ENCODE measurements around the gene RNF19B. TPM values are rescaled to one million over a fixed set of nuclear protein-coding genes. Genes with fewer than 3 reads are reported as not detected.

RNF19B gene
- total RNA-seq, 1 donor from 2014 or later = 14.2 TPM

DNA sequence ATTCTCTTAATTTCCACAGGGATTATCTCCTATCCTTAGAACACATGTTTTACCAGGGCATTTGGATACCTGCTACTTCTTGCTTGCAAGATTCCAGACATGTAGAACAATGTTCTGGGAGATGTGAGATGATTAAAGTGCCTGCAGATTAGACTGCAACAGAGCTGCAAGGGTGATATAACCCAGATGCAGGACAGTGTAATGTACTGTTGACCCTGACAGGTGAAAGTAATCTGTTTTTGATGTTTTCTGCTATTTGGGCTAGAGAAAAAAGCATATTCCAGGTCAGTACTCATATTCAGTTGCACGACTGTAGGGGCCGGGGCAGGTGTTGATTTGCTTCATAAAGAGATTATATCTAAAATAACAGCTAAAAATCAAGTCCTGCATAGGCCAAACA, 36.3 kb downstream of the RNF19B start:
- TF ChIP-seq EZH2 (IDR thresholded peaks at IDR 0.05) (no peak), EZH2phosphoT487 (IDR thresholded peaks at IDR 0.05) (no peak)
- DNase-seq (ENCODE audit: low spot score) = no peak
- Histone ChIP-seq H3F3A (ENCODE audit: low read depth) (peaks cover 4% of the 10 kb centered on the region), H3K4me1 (no peaks in the 10 kb centered on the region), H3K9ac (no peak overlapping the region), H3K79me2 (ENCODE audit: low read depth) (no peaks in the 10 kb centered on the region), H3K36me3 (no peaks in the 10 kb centered on the region), H3K4me2 (no peak overlapping the region), H3K9me3 (ENCODE audit: low read depth) (no peaks in the 10 kb centered on the region), H3K27ac (no peak overlapping the region), H4K20me1 (ENCODE audit: low read depth) (no peaks in the 10 kb centered on the region), H2AFZ (replicated peaks) (no peak overlapping the region), H3K4me3 (no peak overlapping the region), H3K27me3 (peaks cover 58% of the 10 kb centered on the region)
- peaks cover 16% of the 10 kb centered on the region for H3K27me3 Mint-ChIP-seq (ENCODE audit: insufficient read depth, low read depth)
- H3K9me3 Mint-ChIP-seq = no peaks in the 10 kb centered on the region
- no peak overlapping the region for H3K27ac Mint-ChIP-seq
- peaks cover 26% of the 10 kb centered on the region for H3K4me1 Mint-ChIP-seq
- no peaks in the 10 kb centered on the region for H3K36me3 Mint-ChIP-seq
- H3K4me3 Mint-ChIP-seq = no peak overlapping the region

- Histone ChIP-seq H3K4me2 (no peak overlapping the region), H3K27me3 (peaks cover 66% of the 10 kb centered on the region), H2AFZ (replicated peaks) (no peak overlapping the region), H3K9me3 (ENCODE audit: low read depth) (no peaks in the 10 kb centered on the region), H3K27ac (no peak overlapping the region), H3K4me1 (no peaks in the 10 kb centered on the region), H4K20me1 (ENCODE audit: low read depth) (no peaks in the 10 kb centered on the region), H3F3A (ENCODE audit: low read depth) (peaks cover 4% of the 10 kb centered on the region), H3K9ac (no peak overlapping the region), H3K79me2 (ENCODE audit: low read depth) (no peaks in the 10 kb centered on the region), H3K4me3 (no peak overlapping the region), H3K36me3 (no peaks in the 10 kb centered on the region)
- Mint-ChIP-seq H3K4me3 (no peak overlapping the region), H3K9me3 (no peaks in the 10 kb centered on the region), H3K36me3 (no peaks in the 10 kb centered on the region), H3K27ac (no peak overlapping the region), H3K4me1 (peaks cover 26% of the 10 kb centered on the region), H3K27me3 (ENCODE audit: insufficient read depth, low read depth) (peaks cover 16% of the 10 kb centered on the region)
- TF ChIP-seq EZH2phosphoT487 (IDR thresholded peaks at IDR 0.05) (no peak), CTCF (IDR thresholded peaks at IDR 0.05) (no peak), EZH2 (IDR thresholded peaks at IDR 0.05) (no peak)
- no peak for DNase-seq (ENCODE audit: low spot score)
Observed at GRCh38 chr1:32927441-32927840, 37.2 kb downstream of the RNF19B start.

DNA sequence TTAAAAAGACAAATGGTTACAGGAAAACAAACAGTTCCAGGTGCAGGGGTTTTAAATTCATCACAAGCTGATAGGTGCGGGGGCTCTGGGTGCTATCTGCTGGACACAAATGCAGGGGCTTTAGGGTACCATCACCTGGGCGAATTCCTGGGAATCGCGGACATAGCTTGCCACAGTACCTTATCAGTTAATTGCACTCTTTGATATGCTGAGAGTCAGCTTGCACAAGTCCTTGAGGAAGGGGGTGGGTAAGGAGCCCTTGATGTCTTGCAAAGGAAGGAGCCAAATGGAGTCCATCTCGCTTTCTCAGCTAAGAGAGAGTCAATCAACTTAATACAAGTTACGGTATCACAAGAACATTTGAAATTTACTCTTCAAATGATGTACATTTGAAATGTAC, 38.0 kb downstream of the RNF19B start:
- no peak overlapping the region for H3K27ac ChIP-seq
- H3K4me1 ChIP-seq = no peaks in the 10 kb centered on the region
- no peaks in the 10 kb centered on the region for H3K9me3 ChIP-seq (ENCODE audit: low read depth)
- peaks cover 67% of the 10 kb centered on the region for H3K27me3 ChIP-seq
- Mint-ChIP-seq H3K9me3 (no peaks in the 10 kb centered on the region), H3K4me1 (peaks cover 26% of the 10 kb centered on the region), H3K27me3 (ENCODE audit: insufficient read depth, low read depth) (peaks cover 18% of the 10 kb centered on the region), H3K4me3 (no peak overlapping the region), H3K27ac (no peak overlapping the region), H3K36me3 (no peaks in the 10 kb centered on the region)
- H3F3A ChIP-seq (ENCODE audit: low read depth) = peaks cover 4% of the 10 kb centered on the region
- H2AFZ ChIP-seq (replicated peaks) = no peak overlapping the region
- peak overlapping the region; percentile 92 for H3K4me2 ChIP-seq
- TF ChIP-seq CTCF (IDR thresholded peaks at IDR 0.05) (no peak), EZH2 (IDR thresholded peaks at IDR 0.05) (no peak), EZH2phosphoT487 (IDR thresholded peaks at IDR 0.05) (no peak)
- H3K36me3 ChIP-seq = no peaks in the 10 kb centered on the region
- H3K4me3 ChIP-seq = no peak overlapping the region
- H3K79me2 ChIP-seq (ENCODE audit: low read depth) = no peaks in the 10 kb centered on the region
- no peaks in the 10 kb centered on the region for H4K20me1 ChIP-seq (ENCODE audit: low read depth)
- no peak for DNase-seq (ENCODE audit: low spot score)
- H3K9ac ChIP-seq = no peak overlapping the region

- peak; percentile 62 for DNase-seq (ENCODE audit: low spot score)
- Histone ChIP-seq H3K27ac (no peak overlapping the region), H2AFZ (replicated peaks) (peak overlapping the region; percentile 90), H3K27me3 (peaks cover 67% of the 10 kb centered on the region), H3K36me3 (no peaks in the 10 kb centered on the region), H3K79me2 (ENCODE audit: low read depth) (no peaks in the 10 kb centered on the region), H3K4me3 (peak overlapping the region; percentile 61), H3K4me2 (peak overlapping the region; percentile 92), H3F3A (ENCODE audit: low read depth) (peaks cover 4% of the 10 kb centered on the region), H3K9me3 (ENCODE audit: low read depth) (no peaks in the 10 kb centered on the region), H3K9ac (no peak overlapping the region), H3K4me1 (no peaks in the 10 kb centered on the region), H4K20me1 (ENCODE audit: low read depth) (no peaks in the 10 kb centered on the region)
- TF ChIP-seq EZH2phosphoT487 (IDR thresholded peaks at IDR 0.05) (no peak), CTCF (IDR thresholded peaks at IDR 0.05) (no peak), EZH2 (IDR thresholded peaks at IDR 0.05) (no peak)
- Mint-ChIP-seq H3K36me3 (no peaks in the 10 kb centered on the region), H3K27me3 (ENCODE audit: insufficient read depth, low read depth) (peaks cover 19% of the 10 kb centered on the region), H3K9me3 (no peaks in the 10 kb centered on the region), H3K4me1 (peaks cover 26% of the 10 kb centered on the region), H3K4me3 (peak overlapping the region; percentile 57), H3K27ac (no peak overlapping the region)
Observed at GRCh38 chr1:32925403-32926162, 39.0 kb downstream of the RNF19B start.
